Head of caudate nucleus (tissue), 42 donors: ENCODE results near the gene RSRC2.
A peak's percentile ranks its signal among the peaks of the same experiment; 100 is the strongest.
"Not testable (repeated sequence)": the region's sequence is repeated elsewhere in the genome, so short reads cannot be mapped to it uniquely, and the experiment has no call there.

Experiments
- DNase-seq, 42 donors: peaks; one replicate each; pipeline versions ENCODE4 v3.0.0 to v3.0.0-alpha.2; 2020 to 2021; ENCODE audit warnings: mixed read lengths in 7 of 42
- intact Hi-C: fragments of 100-400 bp; cut with DNase I; formaldehyde crosslinking; loops from one replicate; pipeline ENCODE4 v1.15.0; 2022

RSRC2 gene

DNA sequence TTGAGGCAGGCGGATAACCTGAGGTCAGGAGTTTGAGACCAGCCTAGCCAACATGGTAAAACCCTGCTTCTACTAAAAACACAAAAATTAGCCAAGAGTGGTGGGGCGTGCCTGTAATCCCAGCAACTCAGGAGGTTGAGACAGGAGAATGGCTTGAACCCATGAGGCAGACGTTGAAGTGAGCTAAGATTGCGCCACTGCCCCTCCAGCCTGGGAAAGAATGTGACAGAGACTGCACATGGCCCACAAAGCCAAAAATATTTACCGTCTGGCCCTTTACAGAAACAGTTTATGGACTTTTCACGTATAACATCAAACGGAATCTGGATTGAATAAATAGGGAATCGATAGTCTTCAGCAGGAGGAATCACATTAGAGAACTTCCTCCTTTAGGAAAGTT, 3.5 kb downstream of the RSRC2 start:
- DNase-seq: no peak
- intact Hi-C loops: no loop called here

- intact Hi-C loops: no loop called here
- no peak for DNase-seq
Observed at GRCh38 chr12:122520676-122521075, 6.1 kb downstream of the RSRC2 start.

GRCh38 chr12:122519418-122519817, 7.3 kb downstream of the RSRC2 start:
- DNase-seq: no peak
- intact Hi-C loops: no loop called here

DNA sequence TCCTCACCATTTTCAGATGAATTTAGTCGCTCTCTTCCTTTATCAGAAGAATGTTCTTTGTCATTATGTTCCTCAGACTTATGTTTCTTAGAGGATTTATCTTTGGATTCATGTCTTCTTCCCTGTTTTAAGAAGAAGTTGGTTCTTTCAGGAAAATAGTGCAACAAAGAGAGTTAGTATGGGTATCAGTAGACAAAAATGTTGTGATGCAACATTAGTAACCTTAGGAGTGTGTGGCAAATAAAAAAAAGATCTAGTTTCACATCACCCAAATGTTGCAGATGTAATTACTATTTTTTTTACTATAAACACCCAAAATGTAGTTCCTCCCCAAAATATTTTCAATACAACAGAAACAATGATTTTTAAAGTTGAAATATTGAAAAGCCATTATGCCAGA, 7.8 kb downstream of the RSRC2 start:
- intact Hi-C loops: no loop called here
- no peak for DNase-seq

GRCh38 chr12:122517877-122518276, 8.9 kb downstream of the RSRC2 start:
- intact Hi-C loops: no loop called here
- DNase-seq: no peak

GRCh38 chr12:122516544-122517361, 10.0 kb downstream of the RSRC2 start:
- no peak for DNase-seq
- intact Hi-C loops: no loop called here

DNA sequence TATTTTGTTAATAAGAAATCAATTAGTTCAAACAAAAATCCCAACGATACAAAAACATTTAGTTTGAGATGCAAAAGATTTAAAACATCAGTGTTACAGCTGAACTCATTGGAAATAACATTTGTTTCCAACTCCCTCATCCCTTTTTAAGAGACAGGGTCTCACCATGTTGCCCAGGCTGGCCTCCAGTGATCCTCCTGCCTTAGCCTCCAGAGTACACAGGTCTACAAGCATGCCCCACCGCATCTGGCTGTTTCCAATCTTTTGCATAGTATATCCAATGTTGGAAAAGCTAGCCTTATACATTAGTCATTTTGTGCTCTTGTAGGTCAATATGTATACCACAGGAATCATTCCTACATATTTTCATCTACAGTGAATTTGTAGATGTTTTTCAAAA, 11.5 kb downstream of the RSRC2 start:
- intact Hi-C loops: no loop called here
- no peak for DNase-seq

GRCh38 chr12:122513660-122514059, 13.1 kb downstream of the RSRC2 start:
- no peak for DNase-seq
- intact Hi-C loops: no loop called here

GRCh38 chr12:122513028-122513427, 13.7 kb downstream of the RSRC2 start:
- not testable (repeated sequence) for DNase-seq

GRCh38 chr12:122508163-122508562, 18.6 kb downstream of the RSRC2 start:
- intact Hi-C loops: loop anchor here (10.0 kb wide), 1 partner anchor 283 kb away; the partner anchor contains the start of gene DIABLO
- DNase-seq: no peak

More at GRCh38 chr12:122513028-122513427, 13.7 kb downstream of the RSRC2 start:
- intact Hi-C loops: not testable (repeated sequence)

- intact Hi-C loops: loop anchor here (10.0 kb wide), 1 partner anchor 282 kb away; the partner anchor contains the start of gene DIABLO
- no peak for DNase-seq
Observed at GRCh38 chr12:122506393-122506938, 20.3 kb downstream of the RSRC2 start.

- intact Hi-C loops: loop anchor here (10.0 kb wide), 1 partner anchor 281 kb away; the partner anchor contains the start of gene DIABLO
- no peak for DNase-seq
Observed at GRCh38 chr12:122505419-122506051, 21.2 kb downstream of the RSRC2 start.

- no peak for DNase-seq
- intact Hi-C loops: loop anchor here (10.0 kb wide), 1 partner anchor 279 kb away; the partner anchor contains the start of gene DIABLO
Observed at GRCh38 chr12:122503783-122504590, 22.7 kb downstream of the RSRC2 start.

DNA sequence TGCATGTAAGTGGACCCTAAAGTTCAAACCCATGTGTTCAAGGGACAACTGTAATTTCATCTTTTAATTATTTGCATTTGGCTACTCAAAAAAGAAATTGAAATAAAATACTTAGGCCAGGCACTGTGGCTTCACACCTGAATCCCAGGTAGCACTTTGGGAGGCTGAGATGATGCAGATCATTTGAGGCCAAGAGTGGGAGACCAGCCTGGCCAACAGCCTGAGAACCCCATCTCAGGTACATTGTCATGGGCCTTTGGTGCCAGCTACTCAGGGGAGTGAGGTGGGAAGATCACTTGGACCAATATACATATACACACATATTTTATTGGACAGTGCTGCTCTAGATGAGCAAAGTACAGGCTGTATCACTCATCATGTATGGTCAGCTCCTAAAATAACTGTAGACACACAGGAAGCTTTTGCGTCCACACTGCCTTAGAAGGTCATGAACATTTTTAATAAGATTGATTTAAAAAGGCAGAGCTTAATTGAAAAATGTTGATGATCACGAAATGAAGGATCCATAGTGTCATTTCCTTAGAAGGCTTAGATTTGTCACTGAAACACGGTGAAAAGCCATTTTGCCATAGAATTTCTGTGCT, 23.5 kb downstream of the RSRC2 start:
- intact Hi-C loops: loop anchor here (10.0 kb wide), 1 partner anchor 278 kb away; the partner anchor contains the start of gene DIABLO
- DNase-seq: no peak

- intact Hi-C loops: loop anchor here (2.0 to 10.0 kb wide), 2 partner anchors 25 to 277 kb away; partner anchors contain the start of genes DIABLO, KNTC1 and RSRC2
Observed at GRCh38 chr12:122501489-122501989, 25.2 kb downstream of the RSRC2 start.

GRCh38 chr12:122500685-122501488, 25.8 kb downstream of the RSRC2 start, which contains the start of gene ZCCHC8:
ZCCHC8 (minus strand) TSS chr12:122500932; CDS start chr12:122500840, 92 bp downstream.
- peak; percentile 94 to 99 (median 98) for DNase-seq
- intact Hi-C loops: loop anchor here (2.0 to 10.0 kb wide), 2 partner anchors 26 to 276 kb away; partner anchors contain the start of genes DIABLO, KNTC1 and RSRC2

More at GRCh38 chr12:122501489-122501989, 25.2 kb downstream of the RSRC2 start:
- DNase-seq: no peak
